CD4-positive, alpha-beta T cell (primary cell): ENCODE results near the gene CEACAM7. TPM values are rescaled to one million over a fixed set of nuclear protein-coding genes. Genes with fewer than 3 reads are reported as not detected.

Source experiments
- ATAC-seq: fragments of 200-7000 bp; cut with Tn5 transposase; one replicate; pipeline ENCODE4 v1.10.0; 2022; ENCODE audit warnings: mild to moderate bottlenecking; ENCODE audit not compliant: poor library complexity
- CTCF ChIA-PET: fragments of 350-600 bp; sonication (Branson Sonifier 250); formaldehyde crosslinking; loops from one replicate; lab custom pipeline; 2021; ENCODE audit warnings: antibody characterized with exemption, inconsistent platforms; lab: Charles Lee
- POLR2A ChIA-PET: fragments of 350-600 bp; sonication (Branson Sonifier 250); formaldehyde crosslinking; loops from one replicate; lab custom pipeline; 2021; ENCODE audit warnings: antibody characterized with exemption, inconsistent platforms; lab: Charles Lee
- DNase-seq, 14 experiments: peaks; one replicate each; pipeline ENCODE4 v3.0.0-alpha.2; 2013 to 2020; ENCODE audit warnings: mixed read lengths in 2 of 14
- H3K27ac ChIP-seq, 2 donors: one replicate each; pipeline versions ENCODE4 v1.5.1 to v1.7.0; 2013; ENCODE audit warnings: low read length in 2 of 2, low read depth in 1 of 2, mild to moderate bottlenecking in 1 of 2
- H3K27me3 ChIP-seq, 2 experiments: 1 replicate in 1 of 2; 2 replicates in 1 of 2; pipeline versions ENCODE4 v1.6.1 to v1.7.0; 2013; ENCODE audit warnings: low read length in 2 of 2, control low read depth in 1 of 2, mild to moderate bottlenecking in 1 of 2, moderate library complexity in 1 of 2; ENCODE audit not compliant: insufficient read depth in 2 of 2, control insufficient read depth in 1 of 2
- H3K36me3 ChIP-seq: one replicate; pipeline ENCODE4 v1.6.1; 2013; ENCODE audit warnings: low read length, control low read depth; ENCODE audit not compliant: insufficient read depth
- H3K4me1 ChIP-seq: one replicate; pipeline ENCODE4 v1.6.1; 2013; ENCODE audit warnings: low read length, control low read depth; ENCODE audit not compliant: insufficient read depth
- H3K4me3 ChIP-seq: one replicate; pipeline ENCODE4 v1.5.1; 2013; ENCODE audit warnings: mild to moderate bottlenecking, low read length, moderate library complexity
- H3K9me3 ChIP-seq, 2 experiments: 1 replicate in 1 of 2; 2 replicates in 1 of 2; pipeline versions ENCODE4 v1.6.1 to v1.7.0; 2013; ENCODE audit warnings: low read length in 2 of 2, mild to moderate bottlenecking in 2 of 2, control low read depth in 1 of 2, moderate library complexity in 1 of 2; ENCODE audit not compliant: control insufficient read depth in 1 of 2, insufficient read depth in 1 of 2
- H3K27ac Mint-ChIP-seq: one replicate; pipeline ENCODE4 v1.8.0; 2020; ENCODE audit warnings: mixed read lengths
- H3K27me3 Mint-ChIP-seq: one replicate; pipeline ENCODE4 v1.8.0; 2021; ENCODE audit warnings: mixed read lengths
- H3K36me3 Mint-ChIP-seq: one replicate; pipeline ENCODE4 v1.8.0; 2021; ENCODE audit warnings: low read depth, mixed read lengths
- H3K4me1 Mint-ChIP-seq: one replicate; pipeline ENCODE4 v1.8.0; 2021; ENCODE audit warnings: low read depth, mixed read lengths
- H3K4me3 Mint-ChIP-seq: one replicate; pipeline ENCODE4 v1.8.0; 2020; ENCODE audit warnings: mild to moderate bottlenecking, mixed read lengths
- H3K9me3 Mint-ChIP-seq: one replicate; pipeline ENCODE4 v1.8.0; 2020; ENCODE audit warnings: mixed read lengths
- intact Hi-C, 2 experiments: fragments of 100-400 bp; cut with DNase I in 1 of 2; cut with micrococcal nuclease in 1 of 2; formaldehyde crosslinking; loops; one replicate each; pipeline versions ENCODE4 v1.15.1 to v1.9.0; 2023 to 2025; cut with DNase I, micrococcal nuclease
- total RNA-seq, 174 experiments: library from RNA in 2 of 174; stranded (reverse) in 2 of 174; gene quantifications; one replicate each; pipeline ENCODE4 v1.2.3 and lab custom pipeline; 2021 to 2026
- TF ChIP-seq, protein P1 (sequence below): fragments of 200-600 bp; IDR thresholded peaks from one replicate; pipeline ENCODE4 v1.8.0; 2022; ENCODE audit warnings: antibody characterized with exemption, mild to moderate bottlenecking

CEACAM7 gene
- total RNA-seq, 2 experiments from 2014 or later, result not detected

DNA sequence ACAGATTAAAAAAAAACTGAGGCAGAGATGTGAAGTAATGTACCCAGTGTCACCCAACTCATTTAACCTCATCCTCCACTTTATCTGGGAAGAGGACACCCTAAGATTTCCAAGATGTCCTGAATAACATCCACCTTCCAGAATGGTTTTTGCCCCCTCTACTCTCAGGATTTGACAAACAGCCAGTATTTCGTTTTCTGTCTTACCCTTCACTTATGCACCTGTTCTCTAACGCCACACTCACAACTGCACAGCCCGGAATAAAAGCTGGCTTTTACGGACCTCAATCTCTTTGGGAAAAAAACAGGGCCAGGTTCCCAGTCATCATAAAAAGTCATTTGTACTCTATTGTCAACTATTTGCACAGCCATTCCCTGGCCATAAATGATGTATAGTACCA is 46.1 kb upstream of the CEACAM7 start:
- CTCF ChIA-PET, result no interaction called here
- Mint-ChIP-seq H3K4me3 (no peak overlapping the region), H3K36me3 (no peaks in the 10 kb centered on the region), H3K27me3 (peaks cover 61% of the 10 kb centered on the region), H3K27ac (no peak overlapping the region), H3K4me1 (no peaks in the 10 kb centered on the region), H3K9me3 (no peaks in the 10 kb centered on the region)
- TF ChIP-seq, protein P1, sequence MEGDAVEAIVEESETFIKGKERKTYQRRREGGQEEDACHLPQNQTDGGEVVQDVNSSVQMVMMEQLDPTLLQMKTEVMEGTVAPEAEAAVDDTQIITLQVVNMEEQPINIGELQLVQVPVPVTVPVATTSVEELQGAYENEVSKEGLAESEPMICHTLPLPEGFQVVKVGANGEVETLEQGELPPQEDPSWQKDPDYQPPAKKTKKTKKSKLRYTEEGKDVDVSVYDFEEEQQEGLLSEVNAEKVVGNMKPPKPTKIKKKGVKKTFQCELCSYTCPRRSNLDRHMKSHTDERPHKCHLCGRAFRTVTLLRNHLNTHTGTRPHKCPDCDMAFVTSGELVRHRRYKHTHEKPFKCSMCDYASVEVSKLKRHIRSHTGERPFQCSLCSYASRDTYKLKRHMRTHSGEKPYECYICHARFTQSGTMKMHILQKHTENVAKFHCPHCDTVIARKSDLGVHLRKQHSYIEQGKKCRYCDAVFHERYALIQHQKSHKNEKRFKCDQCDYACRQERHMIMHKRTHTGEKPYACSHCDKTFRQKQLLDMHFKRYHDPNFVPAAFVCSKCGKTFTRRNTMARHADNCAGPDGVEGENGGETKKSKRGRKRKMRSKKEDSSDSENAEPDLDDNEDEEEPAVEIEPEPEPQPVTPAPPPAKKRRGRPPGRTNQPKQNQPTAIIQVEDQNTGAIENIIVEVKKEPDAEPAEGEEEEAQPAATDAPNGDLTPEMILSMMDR, result no peak
- no peak for ATAC-seq
- no peak for DNase-seq
- Histone ChIP-seq H3K4me3 (no peak overlapping the region), H3K27me3 (peaks cover 0 to 2% of the 10 kb centered on the region in 2 experiments), H3K4me1 (peaks cover 3% of the 10 kb centered on the region), H3K27ac (no peak overlapping the region), H3K9me3 (no peaks in the 10 kb centered on the region), H3K36me3 (no peaks in the 10 kb centered on the region)
- POLR2A ChIA-PET, result no interaction called here
- intact Hi-C loops, result no loop called here

DNA sequence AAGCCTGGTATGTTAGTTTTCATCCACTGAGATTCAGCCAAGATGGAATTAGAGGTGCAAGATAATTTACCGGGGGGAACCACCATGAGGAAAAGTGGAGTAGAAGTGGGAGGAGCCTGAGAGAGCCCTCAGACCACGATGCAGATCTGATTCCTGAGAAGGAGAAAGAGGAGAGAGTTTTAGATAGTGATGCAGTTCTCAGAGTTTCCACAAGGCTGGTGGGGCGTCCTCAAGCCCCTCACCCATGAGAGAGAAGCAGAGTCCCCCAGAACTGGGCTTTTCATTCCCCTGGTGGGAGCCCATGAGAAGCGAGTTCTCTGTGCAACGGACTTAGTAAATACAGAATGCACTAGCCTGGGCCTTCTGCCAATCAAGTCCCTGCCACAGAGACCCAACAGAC is 38.4 kb upstream of the CEACAM7 start:
- no peaks in the 10 kb centered on the region for H3K9me3 Mint-ChIP-seq
- H3K4me1 Mint-ChIP-seq, result no peaks in the 10 kb centered on the region
- CTCF ChIA-PET, result no interaction called here

DNA sequence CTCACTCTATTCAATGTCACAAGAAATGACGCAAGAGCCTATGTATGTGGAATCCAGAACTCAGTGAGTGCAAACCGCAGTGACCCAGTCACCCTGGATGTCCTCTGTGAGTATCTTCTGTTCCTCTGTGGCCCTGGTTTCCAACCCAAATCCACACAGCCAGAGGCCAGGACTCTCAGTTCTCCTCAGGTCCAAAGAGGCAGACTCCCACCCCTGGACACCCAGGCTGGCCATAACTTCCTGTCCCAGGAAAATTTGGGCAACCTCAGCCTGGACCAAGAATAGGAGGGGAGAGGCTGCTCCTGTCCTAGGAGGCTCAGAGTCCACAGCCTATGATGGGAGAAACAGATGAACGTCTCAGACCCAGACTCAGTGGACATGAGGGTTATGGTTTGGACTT is 32.0 kb upstream of the CEACAM7 start:
- intact Hi-C loops, result loop anchor here in 1 of 2 experiments (10.0 kb wide), 1 partner anchor 285 kb away; no protein-coding TSS in a partner anchor
- H3K36me3 ChIP-seq, result no peaks in the 10 kb centered on the region
- Mint-ChIP-seq H3K27ac (no peak overlapping the region), H3K36me3 (no peaks in the 10 kb centered on the region), H3K27me3 (peaks cover 70% of the 10 kb centered on the region), H3K4me3 (no peak overlapping the region), H3K9me3 (no peaks in the 10 kb centered on the region), H3K4me1 (no peaks in the 10 kb centered on the region)
- no peak for DNase-seq
- no peaks in the 10 kb centered on the region for H3K9me3 ChIP-seq
- no peak overlapping the region for H3K27ac ChIP-seq
- ChIA-PET CTCF (interaction anchor here (0.7 kb wide), 1 partner anchor 291 kb away, joined by 4 read pairs; no protein-coding TSS in a partner anchor), POLR2A (no interaction called here)
- no peak overlapping the region for H3K4me3 ChIP-seq
- peaks cover 24 to 25% of the 10 kb centered on the region in 2 experiments for H3K27me3 ChIP-seq
- no peaks in the 10 kb centered on the region for H3K4me1 ChIP-seq
- TF ChIP-seq, protein P1, result no peak
- ATAC-seq, result no peak

More for the DNA sequence above, 38.4 kb upstream of the CEACAM7 start:
- no peak for DNase-seq
- no peaks in the 10 kb centered on the region for H3K36me3 Mint-ChIP-seq
- Histone ChIP-seq H3K4me3 (no peak overlapping the region), H3K36me3 (no peaks in the 10 kb centered on the region), H3K9me3 (no peaks in the 10 kb centered on the region), H3K27ac (no peak overlapping the region), H3K27me3 (peaks cover 1 to 19% of the 10 kb centered on the region in 2 experiments), H3K4me1 (no peaks in the 10 kb centered on the region)
- ATAC-seq, result no peak
- TF ChIP-seq, protein P1, result no peak
- no peak overlapping the region for H3K27ac Mint-ChIP-seq
- H3K27me3 Mint-ChIP-seq, result peaks cover 60% of the 10 kb centered on the region
- POLR2A ChIA-PET, result no interaction called here
- H3K4me3 Mint-ChIP-seq, result no peak overlapping the region
- intact Hi-C loops, result loop anchor here in 1 of 2 experiments (10.0 kb wide), 1 partner anchor 278 kb away; no protein-coding TSS in a partner anchor
